PFSK-1 (cell line): ENCODE measurements around the gene ZNF697.

Source experiments
- POLR2AphosphoS5 ChIP-seq: IDR thresholded peaks from 2 replicates; pipeline ENCODE4 v1.6.1; 2012; ENCODE audit warnings: low read depth, mild to moderate bottlenecking, control low read depth, low read length, moderate library complexity
- REST ChIP-seq, 2 experiments: IDR thresholded peaks; 2 replicates each; pipeline versions ENCODE4 v1.6.1 to v1.8.0; 2011 to 2012; ENCODE audit warnings: low read depth in 2 of 2, low read length in 2 of 2, control low read depth in 1 of 2, inconsistent platforms in 1 of 2, mild to moderate bottlenecking in 1 of 2, moderate library complexity in 1 of 2; ENCODE audit not compliant: insufficient read depth in 1 of 2
- SIN3A ChIP-seq: IDR thresholded peaks from 2 replicates; pipeline ENCODE4 v1.6.1; 2012; ENCODE audit warnings: mild to moderate bottlenecking, low read length, moderate library complexity, borderline replicate concordance; ENCODE audit not compliant: insufficient read depth
- TAF1 ChIP-seq: IDR thresholded peaks from 2 replicates; pipeline ENCODE4 v1.6.1; 2012; ENCODE audit warnings: low read length, control low read depth, borderline replicate concordance; ENCODE audit not compliant: insufficient read depth

- TF ChIP-seq SIN3A (no peak), POLR2AphosphoS5 (no peak), REST (IDR thresholded peaks at IDR 0.05; ENCODE audit: insufficient read depth in 1 of 2, low read depth in 2 of 2, low read length in 2 of 2) (no peak), TAF1 (no peak)
Observed at GRCh38 chr1:119600561-119600960, 47.5 kb downstream of the ZNF697 start.
